IMR-90 (cell line): ENCODE measurements around the gene NRL. TPM values are rescaled to one million over a fixed set of nuclear protein-coding genes. Genes with fewer than 3 reads are reported as not detected.

Source experiments
- ATAC-seq: fragments of 200-7000 bp; cut with Tn5 transposase; 2 replicates; pipeline ENCODE4 v1.9.1; 2020; ENCODE audit warnings: low read depth, mild to moderate bottlenecking, moderate library complexity
- BruUV-seq: library from RNA; stranded (reverse); fragments of 400-500 nt; replicated peaks from 2 replicates; lab custom pipeline; 2021; lab: Mats Ljungman, UMichigan
- CTCF ChIA-PET: fragments of 300-600 bp; formaldehyde crosslinking; extraction: SDS; loops from one replicate; lab custom pipeline; 2021; ENCODE audit warnings: antibody characterized with exemption; lab: Yijun Ruan, JAX
- POLR2A ChIA-PET: fragments of 300-600 bp; sonication (Branson Sonifier 250); formaldehyde crosslinking; loops from one replicate; lab custom pipeline; 2022; ENCODE audit warnings: antibody characterized with exemption; ENCODE audit not compliant: unreplicated experiment; lab: Charles Lee
- DNase-seq: peaks from one replicate; pipeline ENCODE4 v3.0.0; 2013
- H2AFZ ChIP-seq: replicated peaks from 2 replicates; pipeline ENCODE3; 2013; ENCODE audit warnings: low read length, mild to moderate bottlenecking; ENCODE audit not compliant: poor library complexity
- H2AK5ac ChIP-seq: 2 replicates; pipeline ENCODE4 v1.6.1; 2013; ENCODE audit warnings: low read depth, low read length, inconsistent platforms
- H2AK9ac ChIP-seq: replicated peaks from 2 replicates; pipeline ENCODE3; 2013; ENCODE audit warnings: mild to moderate bottlenecking, low read depth, low read length, moderate library complexity; ENCODE audit not compliant: poor library complexity
- H2BK120ac ChIP-seq: 2 replicates; pipeline ENCODE4 v1.6.1; 2013; ENCODE audit warnings: low read depth, low read length, inconsistent platforms
- H2BK15ac ChIP-seq: 3 replicates; pipeline ENCODE4 v1.6.1; 2013; ENCODE audit warnings: low read depth, low read length, inconsistent platforms
- H2BK20ac ChIP-seq: 2 replicates; pipeline ENCODE4 v1.6.1; 2013; ENCODE audit warnings: low read depth, mild to moderate bottlenecking, inconsistent platforms, low read length, moderate library complexity
- H2BK5ac ChIP-seq: 2 replicates; pipeline ENCODE4 v1.6.1; 2013; ENCODE audit warnings: mild to moderate bottlenecking, low read depth, low read length, inconsistent platforms; ENCODE audit not compliant: poor library complexity, severe bottlenecking
- H3K14ac ChIP-seq: replicated peaks from 2 replicates; pipeline ENCODE4 v1.6.1; 2013; ENCODE audit warnings: low read depth, low read length, inconsistent platforms
- H3K18ac ChIP-seq: 2 replicates; pipeline ENCODE4 v1.6.1; 2013; ENCODE audit warnings: low read depth, low read length, control low read depth
- H3K23ac ChIP-seq: 2 replicates; pipeline ENCODE4 v1.6.1; 2013; ENCODE audit warnings: low read depth, low read length, inconsistent platforms
- H3K27ac ChIP-seq: 2 replicates; pipeline ENCODE4 v1.5.1; 2013; ENCODE audit warnings: mild to moderate bottlenecking, control low read depth, low read length; ENCODE audit not compliant: insufficient read depth
- H3K27me3 ChIP-seq: 2 replicates; pipeline ENCODE4 v1.6.1; 2013; ENCODE audit warnings: low read length; ENCODE audit not compliant: control insufficient read depth, insufficient read depth
- H3K36me3 ChIP-seq: 2 replicates; pipeline ENCODE4 v1.6.1; 2013; ENCODE audit warnings: low read length, mixed read lengths; ENCODE audit not compliant: control insufficient read depth, insufficient read depth
- H3K4ac ChIP-seq: 2 replicates; pipeline ENCODE4 v1.6.1; 2013; ENCODE audit warnings: low read depth, low read length, inconsistent platforms
- H3K4me1 ChIP-seq: 2 replicates; pipeline ENCODE4 v1.6.1; 2013; ENCODE audit warnings: low read length, mixed read lengths; ENCODE audit not compliant: control insufficient read depth, insufficient read depth
- H3K4me2 ChIP-seq: 2 replicates; pipeline ENCODE4 v1.6.1; 2013; ENCODE audit warnings: low read depth, mild to moderate bottlenecking, control low read depth, low read length, moderate library complexity
- H3K4me3 ChIP-seq: 2 replicates; pipeline ENCODE4 v1.5.1; 2013; ENCODE audit warnings: low read depth, mild to moderate bottlenecking, control low read depth, low read length, moderate library complexity; ENCODE audit not compliant: insufficient read depth
- H3K56ac ChIP-seq: 2 replicates; pipeline ENCODE4 v1.6.1; 2013; ENCODE audit warnings: low read length, inconsistent platforms; ENCODE audit not compliant: insufficient read depth; ENCODE audit errors: extremely low read depth
- H3K79me1 ChIP-seq, 2 experiments: 2 replicates each; pipeline ENCODE4 v1.6.1; 2013; ENCODE audit warnings: low read length in 2 of 2, inconsistent platforms in 1 of 2, low read depth in 1 of 2
- H3K9ac ChIP-seq: 2 replicates; pipeline ENCODE4 v1.6.1; 2013; ENCODE audit warnings: low read depth, low read length, control low read depth
- H3K9me1 ChIP-seq: 2 replicates; pipeline ENCODE4 v1.6.1; 2013; ENCODE audit warnings: low read length, inconsistent platforms; ENCODE audit not compliant: insufficient read depth
- H3K9me3 ChIP-seq: 2 replicates; pipeline ENCODE4 v1.6.1; 2013; ENCODE audit warnings: low read length; ENCODE audit not compliant: control insufficient read depth, insufficient read depth
- H4K20me1 ChIP-seq: 2 replicates; pipeline ENCODE4 v1.6.1; 2013; ENCODE audit warnings: low read length, inconsistent platforms; ENCODE audit not compliant: insufficient read depth
- H4K5ac ChIP-seq: 2 replicates; pipeline ENCODE4 v1.6.1; 2013; ENCODE audit warnings: mild to moderate bottlenecking, low read depth, low read length, control low read depth
- H4K8ac ChIP-seq, 2 experiments: 2 replicates each; pipeline ENCODE4 v1.6.1; 2013; ENCODE audit warnings: low read depth in 2 of 2, low read length in 2 of 2, control low read depth in 1 of 2, inconsistent platforms in 1 of 2
- H4K91ac ChIP-seq: 2 replicates; pipeline ENCODE4 v1.6.1; 2013; ENCODE audit warnings: low read depth, low read length, inconsistent platforms; ENCODE audit not compliant: insufficient read depth
- ELK1 ChIP-seq: fragments of 150-350 bp; IDR thresholded peaks from 2 replicates; pipeline ENCODE4 v1.6.1; 2016; ENCODE audit warnings: low read depth, mild to moderate bottlenecking, low read length, moderate library complexity, borderline replicate concordance
- FOS ChIP-seq: fragments of 150-350 bp; IDR thresholded peaks from 2 replicates; pipeline ENCODE4 v1.6.1; 2016; ENCODE audit warnings: low read depth, low read length
- MXI1 ChIP-seq: IDR thresholded peaks from 2 replicates; pipeline ENCODE4 v1.6.1; 2012; ENCODE audit warnings: low read depth, mild to moderate bottlenecking, low read length, moderate library complexity, borderline replicate concordance
- POLR2A ChIP-seq: IDR thresholded peaks from 2 replicates; pipeline ENCODE4 v1.6.1; 2012; ENCODE audit warnings: mild to moderate bottlenecking, low read depth, low read length
- RCOR1 ChIP-seq: IDR thresholded peaks from 2 replicates; pipeline ENCODE4 v1.6.1; 2012; ENCODE audit warnings: mild to moderate bottlenecking, low read length, improper control_type of control experiment; ENCODE audit not compliant: insufficient replicate concordance
- SMC3 ChIP-seq: fragments of 150-350 bp; IDR thresholded peaks from 2 replicates; pipeline ENCODE4 v1.6.1; 2016; ENCODE audit warnings: low read depth, mild to moderate bottlenecking, antibody characterized with exemption, low read length, moderate library complexity
- WGBS, 2 experiments: methylation state at CpG; one replicate each; pipeline versions ENCODE4 v1.1.5 to v1.1.7; 2013; ENCODE audit warnings: missing lambda C conversion rate in 2 of 2; ENCODE audit not compliant: insufficient read length in 1 of 2; ENCODE audit errors: extremely low coverage in 2 of 2; 5-methylcytosine and 5-hydroxymethylcytosine counted together
- dilution Hi-C: fragments of 300-500 bp; cut with HindIII; formaldehyde crosslinking; loops from one replicate; pipeline ENCODE4 v1.14.3; 2018; ENCODE audit warnings: low sequenced_read_pairs; ENCODE audit not compliant: unreplicated experiment
- in situ Hi-C: fragments of 300-500 bp; cut with MboI; formaldehyde crosslinking; loops from 3 replicates; pipeline ENCODE4 v1.14.3; 2019; ENCODE audit warnings: low sequenced_read_pairs, inconsistent platforms, mixed read lengths
- intact Hi-C: fragments of 100-400 bp; cut with micrococcal nuclease; formaldehyde crosslinking; loops from 2 replicates; pipeline ENCODE4 v1.10.0; 2022
- polyA plus RNA-seq, 3 experiments: library from polyadenylated mRNA; depleted of rRNA; stranded (reverse); fragments of >200 nt; gene quantifications; 2 replicates each; pipeline ENCODE4 v1.2.3, GENCODE V29; 2012; ENCODE audit warnings: low replicate concordance in 1 of 3
- total RNA-seq: library from RNA; depleted of rRNA; stranded (reverse); fragments of >200 nt; gene quantifications from 2 replicates; pipeline ENCODE4 v1.2.3, GENCODE V29; 2012

Gene NRL
- total and polyA plus RNA-seq, 2 of the 4 experiments (the other 2 are of a cell fraction), result 0.18 to 0.70 TPM

- dilution Hi-C loops (no loop called here), in situ Hi-C loops (no loop called here), intact Hi-C loops (no loop called here)
- H3K4ac ChIP-seq, result no peak overlapping the region
- H2BK20ac ChIP-seq, result no peak overlapping the region
- H4K20me1 ChIP-seq, result no peaks in the 10 kb centered on the region
- no peaks in the 10 kb centered on the region for H3K9me1 ChIP-seq
- H3K18ac ChIP-seq, result no peak overlapping the region
- no peak overlapping the region for H3K4me3 ChIP-seq
- H4K5ac ChIP-seq, result no peak overlapping the region
- no peak overlapping the region for H4K91ac ChIP-seq
- POLR2A ChIA-PET, result no interaction called here
- BruUV-seq, result no TSS peak
- H3K36me3 ChIP-seq, result no peaks in the 10 kb centered on the region
- no peak overlapping the region for H3K27ac ChIP-seq
- H2BK5ac ChIP-seq, result no peak overlapping the region
- H3K4me1 ChIP-seq, result no peaks in the 10 kb centered on the region
- no peak for TF ChIP-seq SMC3
- TF ChIP-seq ELK1, result no peak
- no peak for TF ChIP-seq FOS
- no peak for TF ChIP-seq POLR2A
- no peak for TF ChIP-seq MXI1
- TF ChIP-seq RCOR1, result no peak
- CTCF ChIA-PET, result no interaction called here
- H3K27me3 ChIP-seq, result peaks cover 37% of the 10 kb centered on the region; the same call in 1 of the 2 replicates
- H2AK5ac ChIP-seq, result no peak overlapping the region
- ATAC-seq (no peak), DNase-seq (no peak)
- H3K79me1 ChIP-seq, result no peaks in the 10 kb centered on the region
- H3K9ac ChIP-seq, result no peak overlapping the region
- no peak overlapping the region for H2BK120ac ChIP-seq
- no peaks in the 10 kb centered on the region for H3K9me3 ChIP-seq
- H3K4me2 ChIP-seq, result no peak overlapping the region
- H2AFZ ChIP-seq, result no peak overlapping the region
- H2AK9ac ChIP-seq, result no peak overlapping the region
- no peak overlapping the region for H4K8ac ChIP-seq
- H3K14ac ChIP-seq, result no peak overlapping the region
- WGBS, 2 experiments, result no CpG with 5 or more reads among the region's 4 CpGs
- no peak overlapping the region for H3K23ac ChIP-seq
- no peak overlapping the region for H2BK15ac ChIP-seq
- H3K56ac ChIP-seq, result no peak overlapping the region
These were observed 51.4 kb downstream of the NRL start for GRCh38 chr14:24063263-24063836.
